ENCODE results near the gene OR51E2. TPM values are rescaled to one million over a fixed set of nuclear protein-coding genes. Genes with fewer than 3 reads are reported as not detected.

OR51E2 gene
- total and polyA plus RNA-seq, 2 experiments from 2014 or later: not detected

GRCh38 chr11:4664786-4665185, 32.9 kb downstream of the OR51E2 start (continued):
- TF ChIP-seq REST (IDR thresholded peaks at IDR 0.05; ENCODE audit: unreplicated experiment) (no peak), JUNB (IDR thresholded peaks at IDR 0.05; ENCODE audit: unreplicated experiment) (no peak), CTCF (conservative IDR thresholded peaks at IDR 0.05; ENCODE audit: low read depth in 2 of 2) (no peak), ZNF331 (CRISPR knock-in tag; IDR thresholded peaks at IDR 0.05; ENCODE audit: low read depth) (no peak), CREB1 (CRISPR knock-in tag; IDR thresholded peaks at IDR 0.05; ENCODE audit: low read depth) (no peak), NANOG (IDR thresholded peaks at IDR 0.05; ENCODE audit: borderline replicate concordance) (no peak)

- no peaks in the 10 kb centered on the region for H3F3A ChIP-seq (replicated peaks; ENCODE audit: low read depth)
- TF ChIP-seq NANOG (IDR thresholded peaks at IDR 0.05; ENCODE audit: borderline replicate concordance): no peak
- no peak for TF ChIP-seq ZNF331 (CRISPR knock-in tag; IDR thresholded peaks at IDR 0.05; ENCODE audit: low read depth)
- no peak for TF ChIP-seq ZNF462 (CRISPR knock-in tag; IDR thresholded peaks at IDR 0.05)
- no peak for TF ChIP-seq EZH2phosphoT487 (IDR thresholded peaks at IDR 0.05; ENCODE audit: unreplicated experiment)
- TF ChIP-seq CTCF (conservative IDR thresholded peaks at IDR 0.05; ENCODE audit: low read depth in 2 of 2): no peak
- TF ChIP-seq STAT1 (IDR thresholded peaks at IDR 0.05; ENCODE audit: unreplicated experiment): no peak
- TF ChIP-seq POLR2AphosphoS5 (IDR thresholded peaks at IDR 0.05; ENCODE audit: low read depth): no peak
- TF ChIP-seq ZNF114 (CRISPR knock-in tag; IDR thresholded peaks at IDR 0.05): no peak
These were observed 33.5 kb downstream of the OR51E2 start for GRCh38 chr11:4664183-4664582.

More at GRCh38 chr11:4664183-4664582, 33.5 kb downstream of the OR51E2 start:
- Histone ChIP-seq H3K4me1 (ENCODE audit: insufficient read depth) (no peaks in the 10 kb centered on the region), H3K27ac (ENCODE audit: low read depth) (no peak overlapping the region), H2AFZ (no peak overlapping the region), H3K27me3 (ENCODE audit: insufficient read depth) (no peaks in the 10 kb centered on the region), H3K79me2 (replicated peaks; ENCODE audit: insufficient read depth) (no peaks in the 10 kb centered on the region), H3K4me2 (no peak overlapping the region), H3K36me3 (ENCODE audit: insufficient read depth) (no peaks in the 10 kb centered on the region), H3K4me3 (no peak overlapping the region), H3K9me2 (ENCODE audit: insufficient read depth) (peaks cover 9% of the 10 kb centered on the region; the same call in 1 of the 2 replicates), H4K20me1 (replicated peaks; ENCODE audit: insufficient read depth) (no peaks in the 10 kb centered on the region)
- H3K27me3 Mint-ChIP-seq (ENCODE audit: insufficient read depth, low read depth, poor library complexity): peaks cover 6% of the 10 kb centered on the region
- H3K4me1 Mint-ChIP-seq: peaks cover 4% of the 10 kb centered on the region; the same call in 1 of the 3 replicates
- H3K9me3 Mint-ChIP-seq: no peaks in the 10 kb centered on the region; the same call in 2 of the 3 replicates
- ATAC-seq (no peak), DNase-seq (ENCODE audit: low spot score) (no peak)
- H3K4me3 Mint-ChIP-seq: no peak overlapping the region
- H3K36me3 Mint-ChIP-seq (ENCODE audit: low read depth): no peaks in the 10 kb centered on the region; the same call in 2 of the 3 replicates
- H3K27ac Mint-ChIP-seq: no peak overlapping the region

All from GM23338 (cell line).